ENCODE data around the gene KRTAP5-10.

The KRTAP5-10 gene, protein sequence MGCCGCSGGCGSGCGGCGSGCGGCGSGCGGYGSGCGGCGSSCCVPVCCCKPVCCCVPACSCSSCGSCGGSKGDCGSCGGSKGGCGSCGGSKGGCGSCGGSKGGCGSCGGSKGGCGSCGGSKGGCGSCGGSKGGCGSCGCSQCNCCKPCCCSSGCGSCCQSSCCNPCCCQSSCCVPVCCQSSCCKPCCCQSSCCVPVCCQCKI

DNA sequence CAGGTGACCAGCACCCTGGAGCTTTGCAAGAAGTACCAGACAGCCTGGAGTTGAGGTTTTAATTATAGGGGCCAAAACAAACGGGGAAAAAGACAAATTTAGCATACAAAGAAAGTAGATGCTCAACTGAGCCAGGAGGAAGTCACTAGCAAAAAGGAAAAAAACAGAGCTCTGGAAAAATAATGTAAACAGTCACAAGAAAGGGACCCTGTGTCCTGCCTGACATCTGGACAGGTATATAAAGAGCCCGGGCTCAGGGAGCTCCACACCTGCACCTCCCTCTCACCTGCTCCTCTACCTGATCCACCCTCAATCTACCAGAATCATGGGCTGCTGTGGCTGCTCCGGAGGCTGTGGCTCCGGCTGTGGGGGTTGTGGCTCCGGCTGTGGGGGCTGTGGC lies at the start of gene KRTAP5-10:
Gene KRTAP5-10 (plus strand): TSS at position 301 of the 400 bp plus-strand sequence. CDS start 25 bp downstream, at position 326.
- Histone ChIP-seq H3K4me1 (ENCODE audit: control insufficient read depth, insufficient read depth, low read length) (no peaks in the 10 kb centered on the region), H3K27ac (ENCODE audit: extremely low read depth, low read depth, low read length) (no peak within 1 kb of the TSS), H3K36me3 (ENCODE audit: control insufficient read depth in 2 of 2, insufficient read depth in 1 of 2, low read length in 2 of 2) (no peaks in the 10 kb centered on the region), H3K4me3 (ENCODE audit: low read depth, low read length) (no peak within 1 kb of the TSS), H3K9me3 (ENCODE audit: control insufficient read depth, insufficient read depth, low read depth, low read length) (no peaks in the 10 kb centered on the region)
- POLR2A ChIA-PET, result no interaction called here
- TF ChIP-seq, protein P1, sequence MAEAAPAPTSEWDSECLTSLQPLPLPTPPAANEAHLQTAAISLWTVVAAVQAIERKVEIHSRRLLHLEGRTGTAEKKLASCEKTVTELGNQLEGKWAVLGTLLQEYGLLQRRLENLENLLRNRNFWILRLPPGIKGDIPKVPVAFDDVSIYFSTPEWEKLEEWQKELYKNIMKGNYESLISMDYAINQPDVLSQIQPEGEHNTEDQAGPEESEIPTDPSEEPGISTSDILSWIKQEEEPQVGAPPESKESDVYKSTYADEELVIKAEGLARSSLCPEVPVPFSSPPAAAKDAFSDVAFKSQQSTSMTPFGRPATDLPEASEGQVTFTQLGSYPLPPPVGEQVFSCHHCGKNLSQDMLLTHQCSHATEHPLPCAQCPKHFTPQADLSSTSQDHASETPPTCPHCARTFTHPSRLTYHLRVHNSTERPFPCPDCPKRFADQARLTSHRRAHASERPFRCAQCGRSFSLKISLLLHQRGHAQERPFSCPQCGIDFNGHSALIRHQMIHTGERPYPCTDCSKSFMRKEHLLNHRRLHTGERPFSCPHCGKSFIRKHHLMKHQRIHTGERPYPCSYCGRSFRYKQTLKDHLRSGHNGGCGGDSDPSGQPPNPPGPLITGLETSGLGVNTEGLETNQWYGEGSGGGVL (tag by site-specific recombination; IDR thresholded peaks at IDR 0.05), result no peak
- TF ChIP-seq ZNF776 (tag by site-specific recombination; IDR thresholded peaks at IDR 0.05; ENCODE audit: borderline replicate concordance), result no peak
- CTCF ChIA-PET, result no interaction called here

DNA sequence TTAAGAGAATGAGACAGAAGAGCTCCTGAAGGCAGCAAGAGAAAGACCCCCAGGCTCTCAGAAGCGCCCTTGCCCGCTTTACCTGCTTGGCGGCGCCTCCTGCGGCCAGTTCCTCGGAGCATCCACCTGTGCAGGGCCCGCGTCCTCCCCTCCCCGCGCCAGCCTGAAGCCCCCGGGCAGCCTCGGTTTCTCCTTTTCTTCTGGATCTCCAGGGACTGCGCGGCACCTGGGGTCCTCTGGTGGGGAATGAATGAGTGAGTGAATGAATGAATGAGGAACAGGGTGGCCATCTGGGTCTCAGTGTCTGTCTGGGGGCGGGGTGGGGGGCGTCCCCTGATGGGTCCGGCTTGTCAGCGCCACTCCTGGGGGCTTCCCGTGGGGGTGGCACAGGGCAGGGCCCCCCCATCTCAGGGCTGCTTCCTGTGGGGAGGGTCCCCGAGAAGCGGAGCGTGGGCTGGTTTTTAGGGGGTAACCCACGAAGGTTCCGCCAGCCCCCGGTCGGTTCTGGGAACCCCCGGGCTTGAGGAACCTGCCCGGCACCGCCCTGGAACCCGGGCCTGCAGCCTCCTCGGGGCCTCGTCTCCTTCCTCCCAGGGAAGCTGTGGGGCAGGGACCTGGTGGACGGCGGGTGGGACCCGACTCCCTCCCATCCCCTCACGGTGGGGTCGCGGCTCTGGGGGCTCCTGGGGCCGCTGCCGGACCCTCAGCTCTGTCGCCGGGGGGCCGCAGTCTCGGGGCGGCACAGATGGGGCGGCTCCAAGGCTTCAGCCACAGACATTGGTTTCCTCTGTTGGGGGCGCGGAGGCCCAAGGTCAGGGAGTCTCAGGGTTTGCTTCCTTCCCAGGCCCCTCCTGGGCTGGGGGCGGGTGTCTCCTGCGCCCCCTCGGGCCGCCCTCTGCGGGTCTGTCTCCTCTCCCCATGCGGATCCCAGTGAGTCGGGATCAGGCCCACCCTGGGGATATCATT lies 46.6 kb upstream of the KRTAP5-10 start:
- TF ChIP-seq ZBTB1 (tag by site-specific recombination; IDR thresholded peaks at IDR 0.05), result no peak
- TF ChIP-seq, protein P2, sequence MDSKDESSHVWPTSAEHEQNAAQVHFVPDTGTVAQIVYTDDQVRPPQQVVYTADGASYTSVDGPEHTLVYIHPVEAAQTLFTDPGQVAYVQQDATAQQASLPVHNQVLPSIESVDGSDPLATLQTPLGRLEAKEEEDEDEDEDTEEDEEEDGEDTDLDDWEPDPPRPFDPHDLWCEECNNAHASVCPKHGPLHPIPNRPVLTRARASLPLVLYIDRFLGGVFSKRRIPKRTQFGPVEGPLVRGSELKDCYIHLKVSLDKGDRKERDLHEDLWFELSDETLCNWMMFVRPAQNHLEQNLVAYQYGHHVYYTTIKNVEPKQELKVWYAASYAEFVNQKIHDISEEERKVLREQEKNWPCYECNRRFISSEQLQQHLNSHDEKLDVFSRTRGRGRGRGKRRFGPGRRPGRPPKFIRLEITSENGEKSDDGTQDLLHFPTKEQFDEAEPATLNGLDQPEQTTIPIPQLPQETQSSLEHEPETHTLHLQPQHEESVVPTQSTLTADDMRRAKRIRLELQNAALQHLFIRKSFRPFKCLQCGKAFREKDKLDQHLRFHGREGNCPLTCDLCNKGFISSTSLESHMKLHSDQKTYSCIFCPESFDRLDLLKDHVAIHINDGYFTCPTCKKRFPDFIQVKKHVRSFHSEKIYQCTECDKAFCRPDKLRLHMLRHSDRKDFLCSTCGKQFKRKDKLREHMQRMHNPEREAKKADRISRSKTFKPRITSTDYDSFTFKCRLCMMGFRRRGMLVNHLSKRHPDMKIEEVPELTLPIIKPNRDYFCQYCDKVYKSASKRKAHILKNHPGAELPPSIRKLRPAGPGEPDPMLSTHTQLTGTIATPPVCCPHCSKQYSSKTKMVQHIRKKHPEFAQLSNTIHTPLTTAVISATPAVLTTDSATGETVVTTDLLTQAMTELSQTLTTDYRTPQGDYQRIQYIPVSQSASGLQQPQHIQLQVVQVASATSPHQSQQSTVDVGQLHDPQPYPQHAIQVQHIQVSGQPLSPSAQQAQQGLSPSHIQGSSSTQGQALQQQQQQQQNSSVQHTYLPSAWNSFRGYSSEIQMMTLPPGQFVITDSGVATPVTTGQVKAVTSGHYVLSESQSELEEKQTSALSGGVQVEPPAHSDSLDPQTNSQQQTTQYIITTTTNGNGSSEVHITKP (tag by site-specific recombination; IDR thresholded peaks at IDR 0.05), result no peak
- no peak for TF ChIP-seq ZNF2 (tag by site-specific recombination; IDR thresholded peaks at IDR 0.05)
- no peak for TF ChIP-seq ZNF16 (tag by site-specific recombination; IDR thresholded peaks at IDR 0.05; ENCODE audit: low read depth)
- TF ChIP-seq ZFHX2 (tag by site-specific recombination; conservative IDR thresholded peaks at IDR 0.05), result no peak
- no peak for TF ChIP-seq ZNF140 (tag by site-specific recombination; IDR thresholded peaks at IDR 0.05)
- no peak for TF ChIP-seq ZNF549 (tag by site-specific recombination; IDR thresholded peaks at IDR 0.05)
- CTCF ChIA-PET, result no interaction called here

DNA sequence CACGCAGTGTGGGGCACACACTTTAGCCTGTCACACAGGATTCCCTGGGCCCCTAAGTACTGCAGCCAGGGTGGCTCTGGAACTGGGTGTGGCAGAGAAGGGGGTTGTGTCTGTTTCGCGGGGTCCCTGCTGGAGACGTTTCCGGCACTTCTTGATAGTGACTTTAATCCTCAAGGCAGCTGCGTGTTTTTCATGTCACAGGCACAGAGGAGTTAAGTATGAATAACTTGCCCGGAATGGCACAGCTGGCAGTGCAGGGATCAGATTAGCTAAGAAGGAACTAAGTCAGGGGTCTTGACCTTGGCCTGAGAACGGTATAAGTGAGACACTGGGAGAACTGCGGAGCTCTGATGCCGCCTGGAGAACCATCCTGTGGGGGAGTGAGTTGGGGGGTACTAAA lies 45.8 kb upstream of the KRTAP5-10 start:
- Histone ChIP-seq H3K36me3 (ENCODE audit: control insufficient read depth in 2 of 2, insufficient read depth in 1 of 2, low read length in 2 of 2) (no peaks in the 10 kb centered on the region), H3K4me1 (ENCODE audit: control insufficient read depth, insufficient read depth, low read length) (no peaks in the 10 kb centered on the region), H3K9me3 (ENCODE audit: control insufficient read depth, insufficient read depth, low read depth, low read length) (no peaks in the 10 kb centered on the region), H3K4me3 (ENCODE audit: low read depth, low read length) (no peak overlapping the region), H3K27ac (ENCODE audit: extremely low read depth, low read depth, low read length) (no peak overlapping the region)
- CTCF ChIA-PET, result no interaction called here
- POLR2A ChIA-PET, result no interaction called here
- TF ChIP-seq, protein P3, sequence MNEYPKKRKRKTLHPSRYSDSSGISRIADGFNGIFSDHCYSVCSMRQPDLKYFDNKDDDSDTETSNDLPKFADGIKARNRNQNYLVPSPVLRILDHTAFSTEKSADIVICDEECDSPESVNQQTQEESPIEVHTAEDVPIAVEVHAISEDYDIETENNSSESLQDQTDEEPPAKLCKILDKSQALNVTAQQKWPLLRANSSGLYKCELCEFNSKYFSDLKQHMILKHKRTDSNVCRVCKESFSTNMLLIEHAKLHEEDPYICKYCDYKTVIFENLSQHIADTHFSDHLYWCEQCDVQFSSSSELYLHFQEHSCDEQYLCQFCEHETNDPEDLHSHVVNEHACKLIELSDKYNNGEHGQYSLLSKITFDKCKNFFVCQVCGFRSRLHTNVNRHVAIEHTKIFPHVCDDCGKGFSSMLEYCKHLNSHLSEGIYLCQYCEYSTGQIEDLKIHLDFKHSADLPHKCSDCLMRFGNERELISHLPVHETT (tag by site-specific recombination; IDR thresholded peaks at IDR 0.05), result no peak
- TF ChIP-seq, protein P4, sequence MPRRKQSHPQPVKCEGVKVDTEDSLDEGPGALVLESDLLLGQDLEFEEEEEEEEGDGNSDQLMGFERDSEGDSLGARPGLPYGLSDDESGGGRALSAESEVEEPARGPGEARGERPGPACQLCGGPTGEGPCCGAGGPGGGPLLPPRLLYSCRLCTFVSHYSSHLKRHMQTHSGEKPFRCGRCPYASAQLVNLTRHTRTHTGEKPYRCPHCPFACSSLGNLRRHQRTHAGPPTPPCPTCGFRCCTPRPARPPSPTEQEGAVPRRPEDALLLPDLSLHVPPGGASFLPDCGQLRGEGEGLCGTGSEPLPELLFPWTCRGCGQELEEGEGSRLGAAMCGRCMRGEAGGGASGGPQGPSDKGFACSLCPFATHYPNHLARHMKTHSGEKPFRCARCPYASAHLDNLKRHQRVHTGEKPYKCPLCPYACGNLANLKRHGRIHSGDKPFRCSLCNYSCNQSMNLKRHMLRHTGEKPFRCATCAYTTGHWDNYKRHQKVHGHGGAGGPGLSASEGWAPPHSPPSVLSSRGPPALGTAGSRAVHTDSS (tag by site-specific recombination; IDR thresholded peaks at IDR 0.05), result no peak
- no peak for TF ChIP-seq ZBTB21 (tag by site-specific recombination; IDR thresholded peaks at IDR 0.05)
- TF ChIP-seq ZNF785 (tag by site-specific recombination; IDR thresholded peaks at IDR 0.05), result no peak
- TF ChIP-seq, protein P5, sequence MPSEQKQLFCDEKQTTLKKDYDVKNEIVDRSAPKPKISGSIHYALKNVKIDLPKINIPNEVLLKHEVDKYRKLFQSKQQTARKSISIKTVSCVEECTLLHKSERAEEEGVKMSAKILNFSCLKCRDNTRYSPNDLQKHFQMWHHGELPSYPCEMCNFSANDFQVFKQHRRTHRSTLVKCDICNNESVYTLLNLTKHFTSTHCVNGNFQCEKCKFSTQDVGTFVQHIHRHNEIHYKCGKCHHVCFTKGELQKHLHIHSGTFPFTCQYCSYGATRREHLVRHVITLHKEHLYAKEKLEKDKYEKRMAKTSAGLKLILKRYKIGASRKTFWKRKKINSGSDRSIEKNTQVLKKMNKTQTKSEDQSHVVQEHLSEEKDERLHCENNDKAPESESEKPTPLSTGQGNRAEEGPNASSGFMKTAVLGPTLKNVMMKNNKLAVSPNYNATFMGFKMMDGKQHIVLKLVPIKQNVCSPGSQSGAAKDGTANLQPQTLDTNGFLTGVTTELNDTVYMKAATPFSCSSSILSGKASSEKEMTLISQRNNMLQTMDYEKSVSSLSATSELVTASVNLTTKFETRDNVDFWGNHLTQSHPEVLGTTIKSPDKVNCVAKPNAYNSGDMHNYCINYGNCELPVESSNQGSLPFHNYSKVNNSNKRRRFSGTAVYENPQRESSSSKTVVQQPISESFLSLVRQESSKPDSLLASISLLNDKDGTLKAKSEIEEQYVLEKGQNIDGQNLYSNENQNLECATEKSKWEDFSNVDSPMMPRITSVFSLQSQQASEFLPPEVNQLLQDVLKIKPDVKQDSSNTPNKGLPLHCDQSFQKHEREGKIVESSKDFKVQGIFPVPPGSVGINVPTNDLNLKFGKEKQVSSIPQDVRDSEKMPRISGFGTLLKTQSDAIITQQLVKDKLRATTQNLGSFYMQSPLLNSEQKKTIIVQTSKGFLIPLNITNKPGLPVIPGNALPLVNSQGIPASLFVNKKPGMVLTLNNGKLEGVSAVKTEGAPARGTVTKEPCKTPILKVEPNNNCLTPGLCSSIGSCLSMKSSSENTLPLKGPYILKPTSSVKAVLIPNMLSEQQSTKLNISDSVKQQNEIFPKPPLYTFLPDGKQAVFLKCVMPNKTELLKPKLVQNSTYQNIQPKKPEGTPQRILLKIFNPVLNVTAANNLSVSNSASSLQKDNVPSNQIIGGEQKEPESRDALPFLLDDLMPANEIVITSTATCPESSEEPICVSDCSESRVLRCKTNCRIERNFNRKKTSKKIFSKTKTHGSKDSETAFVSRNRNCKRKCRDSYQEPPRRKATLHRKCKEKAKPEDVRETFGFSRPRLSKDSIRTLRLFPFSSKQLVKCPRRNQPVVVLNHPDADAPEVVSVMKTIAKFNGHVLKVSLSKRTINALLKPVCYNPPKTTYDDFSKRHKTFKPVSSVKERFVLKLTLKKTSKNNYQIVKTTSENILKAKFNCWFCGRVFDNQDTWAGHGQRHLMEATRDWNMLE (tag by site-specific recombination; conservative IDR thresholded peaks at IDR 0.05; ENCODE audit: low read depth), result no peak
- no peak for TF ChIP-seq ZNF76 (tag by site-specific recombination; IDR thresholded peaks at IDR 0.05; ENCODE audit: borderline replicate concordance, low read depth)

More for the DNA sequence above, 46.6 kb upstream of the KRTAP5-10 start:
- POLR2A ChIA-PET, result no interaction called here
- no peak overlapping the region for H3K27ac ChIP-seq (ENCODE audit: extremely low read depth, low read depth, low read length)
- no peak overlapping the region for H3K4me3 ChIP-seq (ENCODE audit: low read depth, low read length)
- H3K4me1 ChIP-seq (ENCODE audit: control insufficient read depth, insufficient read depth, low read length), result no peaks in the 10 kb centered on the region
- no peaks in the 10 kb centered on the region for H3K9me3 ChIP-seq (ENCODE audit: control insufficient read depth, insufficient read depth, low read depth, low read length)
- no peaks in the 10 kb centered on the region for H3K36me3 ChIP-seq (ENCODE audit: control insufficient read depth in 2 of 2, insufficient read depth in 1 of 2, low read length in 2 of 2)
